ENCODE results near the gene TSPAN11.

Gene TSPAN11

DNA sequence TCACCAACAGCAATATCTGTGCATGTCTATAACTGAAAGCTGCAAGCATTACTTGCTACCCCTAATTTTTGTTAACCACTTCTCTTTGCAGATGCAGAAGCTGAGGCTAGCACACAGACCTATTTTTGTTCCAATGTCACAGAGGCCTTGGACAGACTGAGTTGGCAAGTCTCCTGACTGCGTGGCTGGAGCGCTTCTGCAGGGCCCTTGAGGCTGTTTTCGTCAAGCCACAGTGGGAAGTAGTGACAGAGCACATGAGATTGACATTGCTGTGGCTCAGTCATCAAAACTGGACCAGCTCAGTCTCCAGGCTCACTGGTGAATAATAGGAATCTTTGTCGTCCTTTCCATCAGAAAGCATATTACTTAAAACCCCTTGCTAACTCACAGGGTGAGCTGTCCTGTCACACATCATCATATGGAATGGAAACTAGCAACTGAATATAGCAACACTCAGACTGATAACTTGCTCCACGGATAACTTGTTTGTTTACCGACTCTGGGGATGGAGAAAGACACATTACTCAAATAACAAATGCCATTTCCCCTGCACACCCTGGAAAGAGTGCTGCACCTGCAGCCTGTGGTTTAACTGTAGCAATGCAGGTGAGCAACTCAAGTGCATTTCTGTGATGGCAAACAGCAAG is 103.5 kb downstream of the TSPAN11 start:
- Histone ChIP-seq H3K27me3 (ENCODE audit: insufficient read depth, insufficient read length) (peaks cover 7% of the 10 kb centered on the region), H3K4me3 (ENCODE audit: insufficient read length, low read depth) (no peak overlapping the region), H3K9me3 (ENCODE audit: insufficient read depth, low read length) (peaks cover 20% of the 10 kb centered on the region; the same call in 1 of the 2 replicates), H3K36me3 (ENCODE audit: insufficient read depth, insufficient read length, low read length) (no peaks in the 10 kb centered on the region), H3K9ac (ENCODE audit: insufficient read length, low read depth) (no peak overlapping the region), H3K4me1 (ENCODE audit: insufficient read depth, insufficient read length) (no peaks in the 10 kb centered on the region)
- TF ChIP-seq YY1 (IDR thresholded peaks at IDR 0.05; ENCODE audit: insufficient read depth, insufficient read length) (no peak), SUZ12 (IDR thresholded peaks at IDR 0.05; ENCODE audit: extremely low read depth, insufficient read depth, insufficient read length) (no peak), ZNF274 (IDR thresholded peaks at IDR 0.05; ENCODE audit: low read depth, low read length) (no peak)
- no peak for DNase-seq (ENCODE audit: low read depth, low spot score)

DNA sequence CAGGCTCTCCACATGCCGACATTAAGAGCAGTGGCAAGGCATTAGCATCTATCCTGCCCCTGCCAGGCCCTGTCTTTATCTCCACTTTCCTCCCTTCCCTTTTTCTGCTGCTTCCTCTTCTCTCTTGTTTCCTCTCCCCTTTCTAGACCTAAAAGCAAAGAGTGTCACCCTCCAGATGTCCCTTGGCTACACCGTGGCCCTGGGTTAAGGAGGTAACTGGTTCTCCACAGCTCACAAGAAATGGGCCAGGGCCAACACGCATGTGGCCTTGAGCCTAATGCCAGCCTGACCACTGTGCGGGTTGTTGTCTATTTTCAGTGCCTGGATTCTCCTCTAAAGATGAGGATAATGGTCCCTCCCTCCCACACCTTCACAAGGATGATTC is 105.4 kb downstream of the TSPAN11 start:
- peaks cover 9% of the 10 kb centered on the region; the same call in 1 of the 2 replicates for H3K9me3 ChIP-seq (ENCODE audit: insufficient read depth, low read length)
- no peak for DNase-seq (ENCODE audit: low read depth, low spot score)

DNA sequence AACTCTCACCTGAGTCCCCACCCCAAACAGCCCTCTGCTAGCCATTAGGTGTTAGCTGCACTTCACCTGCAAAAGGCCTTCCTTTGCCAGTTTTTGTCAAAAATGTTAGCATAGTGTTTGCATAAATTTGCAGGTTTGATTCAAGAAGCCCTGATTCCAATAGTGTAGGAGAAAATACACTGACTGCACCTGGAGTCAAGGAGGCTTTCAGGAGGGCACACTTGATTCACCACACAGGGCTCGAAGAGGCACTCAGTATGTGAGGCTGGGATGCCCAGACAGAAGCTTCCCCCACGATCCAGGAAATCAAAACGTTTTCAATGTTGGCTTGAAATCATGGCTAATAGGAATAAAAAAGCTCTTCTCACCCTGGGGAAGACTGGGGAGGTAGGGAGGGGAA is 106.6 kb downstream of the TSPAN11 start:
- Histone ChIP-seq H3K36me3 (ENCODE audit: insufficient read depth, insufficient read length, low read length) (no peaks in the 10 kb centered on the region), H3K27me3 (ENCODE audit: insufficient read depth, insufficient read length) (peaks cover 7% of the 10 kb centered on the region), H3K9me3 (ENCODE audit: insufficient read depth, low read length) (no peaks in the 10 kb centered on the region), H3K4me3 (ENCODE audit: insufficient read length, low read depth) (no peak overlapping the region), H3K4me1 (ENCODE audit: insufficient read depth, insufficient read length) (no peaks in the 10 kb centered on the region), H3K9ac (ENCODE audit: insufficient read length, low read depth) (no peak overlapping the region)
- no peak for DNase-seq (ENCODE audit: low read depth, low spot score)
- TF ChIP-seq ZNF274 (IDR thresholded peaks at IDR 0.05; ENCODE audit: low read depth, low read length), result no peak
- TF ChIP-seq SUZ12 (IDR thresholded peaks at IDR 0.05; ENCODE audit: extremely low read depth, insufficient read depth, insufficient read length), result no peak

More for the DNA sequence above, 105.4 kb downstream of the TSPAN11 start:
- no peaks in the 10 kb centered on the region for H3K36me3 ChIP-seq (ENCODE audit: insufficient read depth, insufficient read length, low read length)
- TF ChIP-seq ZNF274 (IDR thresholded peaks at IDR 0.05; ENCODE audit: low read depth, low read length) (no peak), SUZ12 (IDR thresholded peaks at IDR 0.05; ENCODE audit: extremely low read depth, insufficient read depth, insufficient read length) (no peak), YY1 (IDR thresholded peaks at IDR 0.05; ENCODE audit: insufficient read depth, insufficient read length) (no peak)
- no peak overlapping the region for H3K9ac ChIP-seq (ENCODE audit: insufficient read length, low read depth)
- no peaks in the 10 kb centered on the region for H3K4me1 ChIP-seq (ENCODE audit: insufficient read depth, insufficient read length)
- H3K4me3 ChIP-seq (ENCODE audit: insufficient read length, low read depth), result no peak overlapping the region
- peaks cover 7% of the 10 kb centered on the region for H3K27me3 ChIP-seq (ENCODE audit: insufficient read depth, insufficient read length)

DNA sequence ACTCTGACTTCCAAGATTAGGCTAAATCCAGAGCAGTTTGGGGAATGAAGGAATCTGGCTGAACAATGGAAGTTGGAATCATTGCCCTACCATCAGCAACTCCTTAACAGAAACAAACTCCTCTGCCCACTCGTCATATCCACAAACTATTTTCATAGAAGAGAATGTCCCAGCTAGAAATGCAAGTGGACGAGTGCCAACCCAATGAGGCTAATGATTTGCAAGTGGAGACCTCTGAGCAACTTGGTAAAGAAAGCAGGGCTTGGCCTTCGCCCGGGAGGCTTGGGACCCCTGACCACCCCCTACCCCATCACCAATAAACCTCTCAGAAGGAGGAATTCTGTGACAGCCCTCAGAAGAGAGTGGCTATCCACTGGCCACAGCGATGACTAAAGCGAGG is 107.1 kb downstream of the TSPAN11 start:
- no peaks in the 10 kb centered on the region for H3K4me1 ChIP-seq (ENCODE audit: insufficient read depth, insufficient read length)
- peaks cover 7% of the 10 kb centered on the region for H3K27me3 ChIP-seq (ENCODE audit: insufficient read depth, insufficient read length)
- H3K9ac ChIP-seq (ENCODE audit: insufficient read length, low read depth), result no peak overlapping the region
- H3K9me3 ChIP-seq (ENCODE audit: insufficient read depth, low read length), result no peaks in the 10 kb centered on the region
- TF ChIP-seq YY1 (IDR thresholded peaks at IDR 0.05; ENCODE audit: insufficient read depth, insufficient read length) (no peak), ZNF274 (IDR thresholded peaks at IDR 0.05; ENCODE audit: low read depth, low read length) (no peak), SUZ12 (IDR thresholded peaks at IDR 0.05; ENCODE audit: extremely low read depth, insufficient read depth, insufficient read length) (no peak)
- no peaks in the 10 kb centered on the region for H3K36me3 ChIP-seq (ENCODE audit: insufficient read depth, insufficient read length, low read length)
- DNase-seq (ENCODE audit: low read depth, low spot score), result no peak
- no peak overlapping the region for H3K4me3 ChIP-seq (ENCODE audit: insufficient read length, low read depth)

DNA sequence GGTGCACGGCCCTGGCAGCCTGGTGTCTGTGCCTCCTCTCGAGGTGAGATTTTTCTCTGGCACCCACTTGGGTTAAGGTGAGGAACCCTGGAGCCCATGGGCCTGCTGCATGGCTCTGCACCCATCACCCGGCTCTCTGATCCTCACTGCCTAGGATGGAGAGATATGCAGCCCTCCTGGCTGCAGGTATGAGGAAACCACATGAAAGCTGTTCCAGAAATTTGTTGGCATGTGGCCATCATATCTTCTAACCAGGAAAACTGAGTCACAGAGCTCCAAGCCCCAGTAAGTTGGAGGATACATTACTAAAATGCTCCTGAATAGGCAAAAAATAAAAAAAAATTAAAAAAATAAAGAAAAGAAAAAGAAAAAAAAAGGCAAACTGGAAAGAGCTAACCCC is 107.8 kb downstream of the TSPAN11 start:
- TF ChIP-seq YY1 (IDR thresholded peaks at IDR 0.05; ENCODE audit: insufficient read depth, insufficient read length) (no peak), ZNF274 (IDR thresholded peaks at IDR 0.05; ENCODE audit: low read depth, low read length) (no peak), SUZ12 (IDR thresholded peaks at IDR 0.05; ENCODE audit: extremely low read depth, insufficient read depth, insufficient read length) (no peak)
- Histone ChIP-seq H3K9me3 (ENCODE audit: insufficient read depth, low read length) (no peaks in the 10 kb centered on the region), H3K36me3 (ENCODE audit: insufficient read depth, insufficient read length, low read length) (no peaks in the 10 kb centered on the region), H3K4me1 (ENCODE audit: insufficient read depth, insufficient read length) (no peaks in the 10 kb centered on the region), H3K4me3 (ENCODE audit: insufficient read length, low read depth) (no peak overlapping the region), H3K27me3 (ENCODE audit: insufficient read depth, insufficient read length) (peaks cover 7% of the 10 kb centered on the region), H3K9ac (ENCODE audit: insufficient read length, low read depth) (no peak overlapping the region)
- DNase-seq (ENCODE audit: low read depth, low spot score), result no peak

DNA sequence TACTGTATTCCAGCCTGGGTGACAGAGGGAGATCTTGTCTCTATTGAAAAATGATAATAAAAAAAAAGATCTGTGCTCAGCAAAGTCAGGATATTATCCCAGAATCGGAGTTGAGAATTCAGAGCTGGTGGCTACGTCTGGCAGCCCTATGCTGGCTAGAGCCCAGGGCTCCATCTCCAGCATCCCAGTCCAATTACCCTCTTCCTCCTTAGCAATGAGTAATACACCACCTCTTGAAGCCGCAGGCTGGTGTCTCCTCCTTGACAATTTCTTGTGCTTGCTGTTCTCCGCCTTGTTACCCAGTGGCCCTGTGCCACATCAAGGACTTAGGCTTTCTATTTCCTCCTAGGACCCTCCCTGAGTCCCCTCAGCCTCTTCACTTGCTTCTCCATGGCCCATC is 108.7 kb downstream of the TSPAN11 start:
- no peak for DNase-seq (ENCODE audit: low read depth, low spot score)
- Histone ChIP-seq H3K36me3 (ENCODE audit: insufficient read depth, insufficient read length, low read length) (no peaks in the 10 kb centered on the region), H3K9me3 (ENCODE audit: insufficient read depth, low read length) (no peaks in the 10 kb centered on the region), H3K4me1 (ENCODE audit: insufficient read depth, insufficient read length) (no peaks in the 10 kb centered on the region), H3K9ac (ENCODE audit: insufficient read length, low read depth) (no peak overlapping the region), H3K4me3 (ENCODE audit: insufficient read length, low read depth) (no peak overlapping the region), H3K27me3 (ENCODE audit: insufficient read depth, insufficient read length) (peaks cover 7% of the 10 kb centered on the region)
- TF ChIP-seq ZNF274 (IDR thresholded peaks at IDR 0.05; ENCODE audit: low read depth, low read length) (no peak), SUZ12 (IDR thresholded peaks at IDR 0.05; ENCODE audit: extremely low read depth, insufficient read depth, insufficient read length) (no peak), YY1 (IDR thresholded peaks at IDR 0.05; ENCODE audit: insufficient read depth, insufficient read length) (no peak)

DNA sequence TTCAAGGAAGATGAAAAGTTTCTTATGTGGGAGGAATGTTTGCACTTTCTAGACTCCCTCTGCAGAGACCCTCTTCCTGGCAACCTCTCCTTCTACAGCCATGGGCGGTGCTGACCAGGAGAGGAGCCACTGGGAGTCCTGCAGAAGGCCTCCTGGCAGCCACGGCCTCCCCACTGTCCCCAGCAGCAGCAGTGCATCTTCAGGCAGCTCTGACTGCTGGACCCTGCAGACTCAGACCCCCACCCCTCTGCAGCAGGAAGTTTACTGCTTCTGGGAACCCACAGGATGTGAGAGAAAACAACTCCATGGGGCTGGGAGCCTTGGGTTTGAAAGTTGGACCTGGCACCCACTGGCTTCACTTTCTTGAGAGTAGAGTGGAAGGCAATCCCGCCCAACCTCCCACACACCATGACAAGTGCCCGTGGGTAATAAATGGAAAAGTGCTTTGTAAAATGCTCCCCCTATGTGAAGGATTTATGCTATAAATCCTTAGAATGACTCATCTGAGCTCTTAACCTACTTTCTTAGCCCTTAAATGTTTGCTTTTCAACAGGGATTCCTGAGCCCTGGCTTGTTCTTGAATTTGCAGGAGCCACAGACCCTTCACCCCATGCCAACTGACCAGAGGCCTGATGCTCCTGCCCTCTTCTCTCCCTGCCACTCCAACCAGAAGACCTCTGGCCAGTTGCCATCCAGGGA is 109.6 kb downstream of the TSPAN11 start:
- Histone ChIP-seq H3K4me1 (ENCODE audit: insufficient read depth, insufficient read length) (no peaks in the 10 kb centered on the region), H3K27me3 (ENCODE audit: insufficient read depth, insufficient read length) (peaks cover 7% of the 10 kb centered on the region), H3K9ac (ENCODE audit: insufficient read length, low read depth) (no peak overlapping the region), H3K36me3 (ENCODE audit: insufficient read depth, insufficient read length, low read length) (no peaks in the 10 kb centered on the region), H3K9me3 (ENCODE audit: insufficient read depth, low read length) (no peaks in the 10 kb centered on the region), H3K4me3 (ENCODE audit: insufficient read length, low read depth) (no peak overlapping the region)
- no peak for DNase-seq (ENCODE audit: low read depth, low spot score)
- no peak for TF ChIP-seq SUZ12 (IDR thresholded peaks at IDR 0.05; ENCODE audit: extremely low read depth, insufficient read depth, insufficient read length)
- TF ChIP-seq YY1 (IDR thresholded peaks at IDR 0.05; ENCODE audit: insufficient read depth, insufficient read length), result no peak
- no peak for TF ChIP-seq ZNF274 (IDR thresholded peaks at IDR 0.05; ENCODE audit: low read depth, low read length)

Data from NT2/D1 (cell line).